ENCODE results near the gene FAM241A. TPM values are rescaled to one million over a fixed set of nuclear protein-coding genes. Genes with fewer than 3 reads are reported as not detected.

Gene FAM241A
- total RNA-seq, 1 experiment from 2014 or later = 10.9 TPM

- no peaks in the 10 kb centered on the region for H3K27me3 Mint-ChIP-seq (ENCODE audit: insufficient read depth, unreplicated experiment)
- TF ChIP-seq CTCF (IDR thresholded peaks at IDR 0.05; ENCODE audit: unreplicated experiment) = no peak
- peak; percentile 82 for DNase-seq (ENCODE audit: unreplicated experiment)
- CTCF ChIA-PET = interaction anchor here (0.6 to 5.3 kb wide), 14 partner anchors 9 to 114 kb away, joined by 3 to 67 read pairs (median 4); partner anchors contain the start of gene AP1AR
- H3K4me3 Mint-ChIP-seq (ENCODE audit: unreplicated experiment) = peak overlapping the region; percentile 30
- intact Hi-C loops (cut with micrococcal nuclease) = loop anchor here (1.0 kb wide), 4 partner anchors 17 to 390 kb away; partner anchors contain the start of gene AP1AR
- H3K27ac Mint-ChIP-seq (ENCODE audit: low read depth, unreplicated experiment) = peak overlapping the region; percentile 90
- POLR2A ChIA-PET = interaction anchor here (0.5 to 9.8 kb wide), 15 partner anchors 9 to 114 kb away, joined by 3 to 141 read pairs (median 5); partner anchors contain the start of genes ALPK1, AP1AR, FAM241A and TIFA
- no peaks in the 10 kb centered on the region for H3K36me3 Mint-ChIP-seq (ENCODE audit: insufficient read depth, unreplicated experiment)
- peaks cover 12% of the 10 kb centered on the region for H3K4me1 Mint-ChIP-seq (ENCODE audit: insufficient read depth, unreplicated experiment)
- BruUV-seq (replicated peaks) = no TSS peak
- H3K9me3 Mint-ChIP-seq (ENCODE audit: unreplicated experiment) = peaks cover 9% of the 10 kb centered on the region
These were observed 68.6 kb downstream of the FAM241A start for GRCh38 chr4:112213856-112214255.

- peak; percentile 61 for DNase-seq (ENCODE audit: unreplicated experiment)
- Mint-ChIP-seq H3K9me3 (ENCODE audit: unreplicated experiment) (peaks cover 6% of the 10 kb centered on the region), H3K36me3 (ENCODE audit: insufficient read depth, unreplicated experiment) (no peaks in the 10 kb centered on the region), H3K27ac (ENCODE audit: low read depth, unreplicated experiment) (peak overlapping the region; percentile 90), H3K27me3 (ENCODE audit: insufficient read depth, unreplicated experiment) (no peaks in the 10 kb centered on the region), H3K4me1 (ENCODE audit: insufficient read depth, unreplicated experiment) (peaks cover 12% of the 10 kb centered on the region), H3K4me3 (ENCODE audit: unreplicated experiment) (no peak overlapping the region)
- intact Hi-C loops (cut with micrococcal nuclease) = loop anchor here (1.0 kb wide), 4 partner anchors 17 to 390 kb away; partner anchors contain the start of gene AP1AR
- ChIA-PET CTCF (interaction anchor here (0.6 to 5.3 kb wide), 17 partner anchors 8 to 376 kb away, joined by 3 to 67 read pairs (median 4); partner anchors contain the start of gene AP1AR), POLR2A (interaction anchor here (0.5 to 9.8 kb wide), 16 partner anchors 11 to 115 kb away, joined by 3 to 141 read pairs (median 4); partner anchors contain the start of genes ALPK1, AP1AR, FAM241A and TIFA)
- no TSS peak for BruUV-seq (replicated peaks)
- peak; percentile 48 for TF ChIP-seq CTCF (IDR thresholded peaks at IDR 0.05; ENCODE audit: unreplicated experiment)
These were observed 69.4 kb downstream of the FAM241A start for GRCh38 chr4:112214390-112215264.

- H3K9me3 Mint-ChIP-seq (ENCODE audit: unreplicated experiment) = no peaks in the 10 kb centered on the region
- H3K36me3 Mint-ChIP-seq (ENCODE audit: insufficient read depth, unreplicated experiment) = peaks cover 6% of the 10 kb centered on the region
- CTCF ChIA-PET = interaction anchor here (0.7 to 0.8 kb wide), 3 partner anchors 17 to 545 kb away, joined by 3 to 4 read pairs (median 3); no protein-coding TSS in a partner anchor
- H3K4me1 Mint-ChIP-seq (ENCODE audit: insufficient read depth, unreplicated experiment) = no peaks in the 10 kb centered on the region
- H3K27me3 Mint-ChIP-seq (ENCODE audit: insufficient read depth, unreplicated experiment) = no peaks in the 10 kb centered on the region
- POLR2A ChIA-PET = interaction anchor here (1.2 to 9.8 kb wide), 2 partner anchors 11 to 79 kb away, joined by 4 to 141 read pairs; partner anchors contain the start of gene AP1AR
- DNase-seq (ENCODE audit: unreplicated experiment) = no peak
- H3K4me3 Mint-ChIP-seq (ENCODE audit: unreplicated experiment) = no peak overlapping the region
- no peak overlapping the region for H3K27ac Mint-ChIP-seq (ENCODE audit: low read depth, unreplicated experiment)
- intact Hi-C loops (cut with micrococcal nuclease) = no loop called here
- no peak for TF ChIP-seq CTCF (IDR thresholded peaks at IDR 0.05; ENCODE audit: unreplicated experiment)
- no TSS peak for BruUV-seq (replicated peaks)
These were observed 74.6 kb downstream of the FAM241A start for GRCh38 chr4:112219826-112220366.
